Left ventricle myocardium superior (tissue), 1 donor: ENCODE results near the gene JPT2. TPM values are rescaled to one million over a fixed set of nuclear protein-coding genes. Genes with fewer than 3 reads are reported as not detected.

Source experiments
- ATAC-seq: fragments of 200-7000 bp; cut with Tn5 transposase; one replicate; pipeline ENCODE4 v1.9.1; 2020; ENCODE audit warnings: mild to moderate bottlenecking, moderate library complexity
- DNase-seq: peaks from one replicate; pipeline ENCODE4 v3.0.0-alpha.2; 2020
- intact Hi-C: fragments of 100-400 bp; cut with micrococcal nuclease; formaldehyde crosslinking; loops from one replicate; pipeline ENCODE4 v1.11.0; 2022
- long read RNA-seq: library from polyadenylated mRNA; unstranded; transcript quantifications from one replicate; pipeline ENCODE4 v2.0.0, GENCODE V29; 2021
- total RNA-seq: library from RNA; stranded (reverse); fragmentation: NEBNext Ultra II Directional; extraction: Animal tissue kit (Norgen Biotek cat#: 25700); gene quantifications from one replicate; pipeline ENCODE4 v1.2.1, GENCODE V29; 2021
- donor health status: DM: no; HTN: yes; CAD: no; lungs with severe emphysema.

The JPT2 gene
- 41.6 TPM for total RNA-seq
- long read RNA-seq, partial matches to known transcripts, result 0 of 17 reads
- long read RNA-seq, other reads (novel, unspliced or antisense), result 15 of 17 reads

GRCh38 chr16:1677942-1678499, at the start of gene JPT2:
Gene JPT2 (plus strand): TSS chr16:1678279. CDS start chr16:1678313, 34 bp downstream.
- ATAC-seq (peak; percentile 98), DNase-seq (peak; percentile 99)
- intact Hi-C loops, result no loop called here

GRCh38 chr16:1630450-1631213, 47.4 kb upstream of the JPT2 start:
- no peak for DNase-seq
- intact Hi-C loops, result no loop called here
- ATAC-seq, result no peak

- intact Hi-C loops, result no loop called here
- ATAC-seq, result no peak
- no peak for DNase-seq
These were observed 46.8 kb upstream of the JPT2 start for GRCh38 chr16:1631230-1631629.

- ATAC-seq (no peak), DNase-seq (no peak)
- intact Hi-C loops, result no loop called here
These were observed 46.0 kb upstream of the JPT2 start for GRCh38 chr16:1631931-1632637.

GRCh38 chr16:1632638-1632970, 45.5 kb upstream of the JPT2 start:
- no peak for ATAC-seq
- intact Hi-C loops, result no loop called here
- no peak for DNase-seq

GRCh38 chr16:1633310-1633709, 44.8 kb upstream of the JPT2 start:
- DNase-seq, result no peak
- intact Hi-C loops, result no loop called here

GRCh38 chr16:1634541-1634940, 43.5 kb upstream of the JPT2 start:
- intact Hi-C loops, result no loop called here
- ATAC-seq (no peak), DNase-seq (no peak)

More at GRCh38 chr16:1633310-1633709, 44.8 kb upstream of the JPT2 start:
- ATAC-seq, result no peak

GRCh38 chr16:1635070-1635469, 43.0 kb upstream of the JPT2 start:
- ATAC-seq, result no peak
- intact Hi-C loops, result no loop called here
- no peak for DNase-seq

GRCh38 chr16:1637526-1637925, 40.6 kb upstream of the JPT2 start:
- intact Hi-C loops, result no loop called here
- no peak for DNase-seq
- peak; percentile 41 for ATAC-seq

GRCh38 chr16:1638757-1639156, 39.3 kb upstream of the JPT2 start:
- DNase-seq, result no peak
- no peak for ATAC-seq
- intact Hi-C loops, result no loop called here

GRCh38 chr16:1639282-1639681, 38.8 kb upstream of the JPT2 start:
- intact Hi-C loops, result no loop called here
- DNase-seq (no peak), ATAC-seq (no peak)

GRCh38 chr16:1639860-1640259, 38.2 kb upstream of the JPT2 start:
- intact Hi-C loops, result no loop called here
- no peak for ATAC-seq
- no peak for DNase-seq

- intact Hi-C loops, result no loop called here
- peak; percentile 10 for ATAC-seq
- no peak for DNase-seq
These were observed 37.7 kb upstream of the JPT2 start for GRCh38 chr16:1640261-1640941.

GRCh38 chr16:1641261-1641660, 36.8 kb upstream of the JPT2 start:
- DNase-seq (no peak), ATAC-seq (no peak)
- intact Hi-C loops, result no loop called here

GRCh38 chr16:1642148-1642547, 35.9 kb upstream of the JPT2 start:
- ATAC-seq, result peak; percentile 90
- DNase-seq, result peak; percentile 74
- intact Hi-C loops, result no loop called here

GRCh38 chr16:1642753-1643152, 35.3 kb upstream of the JPT2 start:
- ATAC-seq (no peak), DNase-seq (no peak)
- intact Hi-C loops, result no loop called here

GRCh38 chr16:1643521-1643920, 34.6 kb upstream of the JPT2 start:
- no peak for DNase-seq
- intact Hi-C loops, result no loop called here
- no peak for ATAC-seq

GRCh38 chr16:1645914-1646525, 32.1 kb upstream of the JPT2 start:
- intact Hi-C loops, result no loop called here
- ATAC-seq (no peak), DNase-seq (no peak)

- DNase-seq (no peak), ATAC-seq (no peak)
- intact Hi-C loops, result no loop called here
These were observed 30.2 kb upstream of the JPT2 start for GRCh38 chr16:1647856-1648255.

GRCh38 chr16:1650131-1650530, 27.9 kb upstream of the JPT2 start:
- intact Hi-C loops, result no loop called here
- DNase-seq, result no peak
- no peak for ATAC-seq
